HG03442 (cell line): Measurements from ENCODE around the gene PTPN14.

Experiments used
- ATAC-seq: cut with Tn5 transposase; IDR thresholded peaks from one replicate; pipeline ENCODE4 v1.9.1; 2021; ENCODE audit warnings: mild to moderate bottlenecking, moderate library complexity; ENCODE audit not compliant: unreplicated experiment

The PTPN14 gene

DNA sequence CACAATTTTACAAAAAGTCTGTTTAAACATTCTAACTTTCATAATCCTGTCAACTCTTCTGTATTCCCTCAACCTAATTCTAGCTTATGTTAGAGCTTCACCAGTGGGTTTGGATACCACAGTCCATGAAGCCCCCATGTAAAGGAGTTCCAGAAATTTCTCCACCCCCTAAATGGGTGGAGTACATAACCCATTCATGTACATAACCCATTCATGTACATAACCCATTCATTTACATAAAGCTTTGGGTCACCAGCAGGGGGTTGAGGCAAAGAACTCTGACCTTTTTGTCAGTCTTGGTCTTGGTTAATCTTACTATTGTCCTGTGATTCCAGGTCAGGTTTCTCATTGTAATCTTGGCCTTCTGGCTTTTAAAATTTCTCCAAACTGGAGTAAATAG lies 208.9 kb downstream of the PTPN14 start:
- ATAC-seq: no peak

DNA sequence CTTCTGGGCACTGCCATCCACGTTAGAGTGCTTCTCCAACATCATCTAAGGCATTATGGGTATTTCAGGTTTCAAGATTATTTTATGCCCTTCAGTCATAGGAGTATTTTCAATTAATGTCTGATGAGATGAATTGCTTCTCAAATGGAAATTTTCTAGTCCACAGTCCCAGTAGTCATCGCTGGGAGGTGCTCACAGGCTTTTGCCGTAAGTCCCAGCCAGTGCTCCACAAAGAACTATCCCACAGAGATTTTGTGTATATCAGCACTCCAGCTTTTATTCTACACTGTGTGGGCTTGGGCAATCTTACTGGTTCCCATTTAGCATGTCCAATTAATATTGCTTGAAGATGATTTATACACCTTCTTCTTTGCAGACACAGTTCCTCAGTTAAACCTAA lies 209.5 kb downstream of the PTPN14 start:
- no peak for ATAC-seq

DNA sequence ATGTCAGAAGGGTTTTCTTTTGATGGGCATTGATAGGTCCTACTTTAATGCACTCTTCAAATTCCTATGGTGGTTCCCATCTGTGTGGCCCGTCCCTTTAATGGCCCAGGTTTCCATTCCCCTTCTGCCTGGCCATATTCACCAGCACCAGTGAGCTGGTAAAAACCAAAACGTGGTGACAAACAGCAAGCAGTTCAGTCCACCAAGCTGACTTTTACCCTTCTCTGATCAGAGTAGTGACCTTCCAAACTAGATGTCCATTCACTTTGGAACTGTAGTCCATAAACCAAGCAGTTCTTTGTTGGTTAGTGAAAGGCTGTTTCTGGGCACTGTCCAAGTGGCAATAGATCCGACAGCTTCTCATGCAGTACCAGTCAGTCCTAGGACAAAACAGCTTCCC lies 209.9 kb downstream of the PTPN14 start:
- no peak for ATAC-seq

DNA sequence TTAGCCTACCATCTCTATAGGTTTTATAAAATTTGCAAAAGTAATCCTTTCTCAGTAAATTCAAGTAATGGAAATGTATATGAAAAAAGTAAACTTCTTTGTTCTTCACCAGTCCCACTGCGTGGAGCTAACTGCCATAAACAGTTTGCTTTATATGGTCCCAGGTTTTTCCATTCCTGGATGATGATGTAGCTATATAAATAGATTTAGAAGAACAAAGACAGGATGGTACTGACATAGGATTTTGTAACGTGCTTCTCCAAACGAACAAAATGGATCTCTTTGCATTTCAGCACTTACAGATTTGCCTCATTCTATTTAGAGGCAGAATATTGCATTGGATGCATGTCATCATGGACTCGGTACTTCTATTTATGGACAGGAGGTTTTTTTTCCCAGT lies 213.2 kb downstream of the PTPN14 start:
- ATAC-seq: no peak

DNA sequence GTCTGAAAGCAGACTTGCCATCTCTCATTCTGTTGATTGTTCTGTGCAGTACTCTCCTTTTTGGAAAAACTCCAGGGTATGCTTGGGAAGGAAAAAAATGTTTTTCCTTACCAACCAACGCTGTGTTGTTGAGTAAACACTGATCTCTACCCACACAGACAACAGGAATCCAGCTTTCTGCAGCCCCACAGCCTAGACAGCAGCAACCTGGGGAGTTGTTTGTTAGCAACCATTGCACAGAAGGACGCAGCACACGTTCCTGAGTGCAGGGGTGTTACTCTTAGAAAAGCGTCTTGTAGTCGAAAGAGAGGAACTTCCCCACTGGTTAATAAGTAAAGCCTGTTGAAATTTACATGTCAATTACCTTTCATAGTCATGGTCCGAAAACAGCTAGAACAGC lies 213.9 kb downstream of the PTPN14 start:
- ATAC-seq: no peak

DNA sequence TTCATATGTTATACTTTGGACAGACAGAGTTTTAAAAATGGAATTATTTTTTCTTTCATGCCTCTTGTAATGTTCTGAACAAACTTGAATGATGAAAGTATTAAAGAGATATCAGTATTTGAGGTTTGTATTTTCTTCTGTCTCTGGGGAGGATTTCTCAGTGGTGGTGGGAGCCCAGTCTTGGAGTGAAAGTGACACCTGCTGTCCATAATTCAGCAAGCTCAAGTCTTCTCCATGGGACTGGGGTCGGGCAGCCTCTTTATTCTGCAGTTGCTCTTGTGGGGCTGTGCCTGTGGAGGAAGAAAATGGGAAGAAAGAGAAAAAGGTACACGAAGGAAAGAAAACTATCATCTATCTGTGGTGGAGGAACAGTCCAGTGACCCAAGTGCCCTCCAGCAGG lies 214.4 kb downstream of the PTPN14 start:
- no peak for ATAC-seq

DNA sequence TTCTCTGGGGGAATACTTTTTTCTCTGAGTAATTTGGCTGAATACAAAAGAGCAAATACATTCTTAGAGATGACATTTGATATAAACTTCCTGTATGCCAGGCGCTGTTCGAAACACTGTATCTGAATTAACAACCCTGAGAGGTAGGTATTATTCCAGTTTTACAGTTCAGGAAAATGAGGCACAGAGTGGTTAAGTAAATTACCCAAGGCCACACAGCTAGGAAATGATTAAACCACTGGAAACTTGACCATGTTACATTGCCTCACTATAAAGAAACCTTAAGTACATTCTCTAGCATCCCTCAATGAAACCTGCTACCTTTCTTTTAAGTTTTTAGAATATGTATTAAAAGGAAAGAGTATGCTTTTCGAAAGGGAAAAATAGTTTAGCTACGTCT lies 215.8 kb downstream of the PTPN14 start:
- ATAC-seq: no peak

DNA sequence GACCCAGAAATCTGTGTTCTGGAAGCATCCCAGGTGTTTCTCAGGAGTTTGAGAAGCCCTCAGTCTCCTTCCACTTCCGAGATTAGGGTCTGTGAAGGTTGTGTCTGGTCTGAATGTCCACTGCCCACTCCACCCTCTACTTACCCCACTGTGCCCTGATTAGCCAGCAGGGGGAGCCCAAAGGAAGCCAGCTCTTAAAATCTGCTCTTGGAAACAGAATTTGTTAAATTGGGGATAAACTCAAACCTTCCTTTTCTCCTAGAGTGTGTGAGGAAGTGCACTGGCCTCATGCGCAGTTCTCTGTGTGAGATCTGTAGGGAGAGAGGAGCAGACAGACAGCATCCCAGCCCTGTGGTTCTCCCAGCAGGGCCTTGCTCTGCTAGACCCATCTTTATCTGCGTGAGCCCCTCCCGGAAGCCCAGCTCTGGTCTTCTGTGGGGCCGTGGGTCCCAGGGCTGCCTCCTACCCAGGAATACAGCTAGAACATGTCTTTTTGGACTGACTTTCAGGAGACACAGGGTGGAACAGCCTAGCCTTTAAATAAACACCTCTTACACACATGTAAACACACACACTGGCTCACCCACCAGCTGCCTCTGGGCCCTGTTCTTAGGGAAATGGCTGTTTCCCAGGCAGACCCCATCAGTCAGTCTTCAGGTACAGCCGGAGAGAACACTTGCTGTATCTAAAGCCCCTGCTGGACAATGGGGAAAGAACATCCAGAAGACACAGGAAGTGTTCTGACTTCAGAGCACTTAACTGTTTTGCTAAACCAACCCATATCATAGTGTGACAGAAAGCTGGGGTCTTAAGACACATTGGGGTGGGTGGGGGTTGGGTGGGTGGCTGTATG lies 218.2 kb downstream of the PTPN14 start:
- ATAC-seq: no peak

DNA sequence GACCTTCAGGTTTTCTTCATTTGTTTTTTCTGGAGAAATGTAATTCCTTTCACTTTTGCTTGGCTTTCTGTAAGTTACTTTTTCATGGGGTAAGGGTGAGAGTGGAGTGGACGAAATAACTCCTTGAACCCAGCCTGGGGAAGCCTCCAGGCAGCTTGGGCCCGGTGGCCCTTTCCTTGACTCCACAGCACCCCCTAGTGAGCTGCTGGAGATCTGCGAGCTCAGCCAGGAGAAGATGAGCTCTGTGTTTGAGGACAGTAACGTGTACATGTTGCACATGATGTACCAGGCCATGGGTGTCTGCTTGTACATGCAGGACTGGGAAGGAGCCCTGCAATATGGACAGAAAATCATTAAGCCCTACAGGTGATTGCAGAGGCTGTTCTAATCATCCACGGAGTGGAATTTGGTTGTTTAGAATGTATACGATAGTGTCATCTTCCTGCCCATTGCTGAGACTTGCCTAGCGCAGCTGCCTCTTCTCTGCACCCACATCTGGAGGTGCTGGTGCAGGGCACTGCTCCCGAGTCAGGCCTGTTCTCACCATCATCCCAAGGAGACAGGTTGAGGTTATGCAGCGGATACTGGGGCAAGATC lies 219.5 kb downstream of the PTPN14 start:
- ATAC-seq: no peak

DNA sequence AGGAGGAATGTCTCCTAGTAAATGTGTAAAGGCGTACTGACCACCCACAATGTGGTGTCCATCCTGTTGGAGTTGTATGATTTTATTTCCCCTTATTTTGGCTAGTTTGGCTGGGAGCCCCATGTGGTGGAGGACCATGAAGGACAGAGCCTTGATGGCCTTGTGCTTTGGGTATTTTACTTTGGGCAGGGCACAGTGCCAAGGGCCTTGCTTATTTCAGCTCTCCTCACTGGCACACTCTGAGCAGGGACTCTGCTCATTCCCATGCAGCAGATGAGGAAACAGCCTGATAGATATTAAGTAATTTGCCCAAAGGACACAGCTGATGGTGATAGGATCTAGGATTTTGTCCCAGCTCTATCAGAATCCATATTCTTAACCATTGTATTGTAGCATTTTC lies 220.2 kb downstream of the PTPN14 start:
- ATAC-seq: no peak

DNA sequence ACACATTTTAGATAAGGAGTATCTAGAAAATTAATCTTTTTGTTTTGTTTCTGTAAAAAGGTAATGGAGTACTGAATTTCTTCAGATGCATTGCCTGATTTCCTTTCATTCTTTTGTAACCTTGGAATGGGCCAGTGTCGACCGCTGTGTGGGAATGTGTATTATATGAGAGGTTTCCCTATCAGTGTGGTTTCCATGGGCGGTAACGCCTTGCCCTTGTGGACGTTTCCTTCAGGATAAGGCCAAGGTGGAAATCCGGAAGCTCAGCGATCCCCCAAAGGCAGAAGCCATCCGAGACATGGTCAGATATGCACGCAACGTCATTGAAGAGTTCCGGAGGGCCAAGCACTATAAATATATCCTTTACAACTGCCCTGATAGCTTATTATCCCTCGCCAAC lies 220.7 kb downstream of the PTPN14 start:
- ATAC-seq: no peak

DNA sequence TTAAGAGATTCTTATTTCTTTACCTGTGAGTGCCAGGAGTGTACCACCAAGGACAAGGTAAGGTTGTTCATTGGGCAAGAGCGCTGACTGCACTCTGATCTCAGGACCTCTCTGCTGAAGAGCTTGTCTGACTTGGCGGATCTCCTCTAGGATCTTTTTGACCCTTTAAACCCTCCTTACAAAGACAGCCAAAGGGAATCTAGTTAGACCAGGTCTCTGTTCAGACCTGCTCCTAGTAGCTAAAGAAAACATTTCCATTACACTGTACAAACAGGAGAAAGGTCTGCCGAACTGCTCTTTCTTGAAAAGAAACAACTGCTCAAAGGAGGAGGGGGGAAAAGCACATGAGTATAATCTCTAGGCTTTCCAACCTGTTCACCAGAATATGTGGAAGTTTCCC lies 221.2 kb downstream of the PTPN14 start:
- ATAC-seq: no peak

DNA sequence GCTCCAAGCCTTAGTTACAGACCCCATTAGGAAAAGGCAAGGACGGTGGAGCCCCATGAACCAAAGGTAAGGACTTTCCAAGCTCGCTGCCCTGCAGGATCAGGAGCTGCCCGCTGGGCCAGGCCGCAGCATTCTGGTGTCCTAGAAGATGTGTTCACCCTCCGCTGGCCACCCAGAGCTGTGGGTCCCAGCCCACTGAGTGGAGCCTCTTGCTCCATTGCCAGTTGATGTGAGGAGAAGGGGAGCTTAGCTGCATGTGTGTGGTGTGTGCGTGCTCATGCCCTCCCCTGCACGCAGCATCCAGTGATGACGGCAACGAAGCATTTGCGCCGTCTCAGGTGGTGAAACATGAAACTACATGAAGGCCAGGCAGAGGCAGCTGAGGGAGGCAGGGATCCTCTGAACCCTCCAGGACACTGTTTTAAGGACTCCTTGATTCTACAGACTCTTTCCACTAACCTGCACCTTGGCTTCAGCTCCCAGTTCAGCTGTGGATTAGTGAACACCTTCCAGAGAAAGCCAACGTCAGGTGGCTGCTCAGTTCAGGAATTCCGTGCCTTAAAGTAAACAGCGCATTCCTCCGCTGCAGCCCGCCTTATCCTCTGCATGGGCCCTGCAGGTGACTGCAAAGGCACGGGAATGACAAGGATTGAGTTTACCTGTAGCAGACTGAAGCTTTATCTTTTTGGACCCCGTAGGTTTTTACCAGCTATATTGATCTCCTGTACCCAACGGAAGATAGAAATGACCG lies 221.8 kb downstream of the PTPN14 start:
- no peak for ATAC-seq

DNA sequence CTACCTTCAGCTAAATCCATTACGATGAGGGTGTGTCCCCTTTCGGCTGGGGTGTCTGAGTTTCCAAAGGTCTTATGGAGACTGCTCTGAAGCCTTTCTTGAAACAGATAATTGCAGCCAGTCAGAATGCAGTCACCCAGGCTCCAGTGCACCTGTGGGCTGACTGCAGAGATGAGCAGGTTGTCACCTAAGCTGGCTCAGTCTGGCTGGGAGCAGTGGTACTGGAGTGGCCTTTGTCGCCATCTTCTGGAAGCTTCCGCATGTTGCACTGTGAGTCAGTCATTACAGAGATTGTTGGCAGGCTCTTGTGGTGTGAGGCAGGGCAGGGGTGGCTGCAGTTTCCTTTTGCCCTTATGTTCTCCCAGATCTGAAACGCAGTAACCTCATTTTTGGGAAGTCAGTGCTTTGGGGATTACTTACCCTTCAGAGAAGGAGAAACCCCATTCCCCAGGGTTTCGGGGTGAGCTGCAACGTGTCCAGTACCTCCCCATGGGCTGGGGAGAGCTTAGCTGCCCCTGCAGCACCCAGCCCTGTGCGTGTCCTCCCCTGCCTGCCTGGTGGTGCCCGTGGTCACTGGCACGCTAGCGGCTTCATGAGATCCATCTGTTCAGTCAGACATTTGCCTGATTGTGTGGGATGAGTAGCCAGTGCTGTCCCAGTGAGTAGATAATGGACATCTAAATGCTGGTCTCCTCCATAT lies 222.5 kb downstream of the PTPN14 start:
- ATAC-seq: peak; percentile 90

DNA sequence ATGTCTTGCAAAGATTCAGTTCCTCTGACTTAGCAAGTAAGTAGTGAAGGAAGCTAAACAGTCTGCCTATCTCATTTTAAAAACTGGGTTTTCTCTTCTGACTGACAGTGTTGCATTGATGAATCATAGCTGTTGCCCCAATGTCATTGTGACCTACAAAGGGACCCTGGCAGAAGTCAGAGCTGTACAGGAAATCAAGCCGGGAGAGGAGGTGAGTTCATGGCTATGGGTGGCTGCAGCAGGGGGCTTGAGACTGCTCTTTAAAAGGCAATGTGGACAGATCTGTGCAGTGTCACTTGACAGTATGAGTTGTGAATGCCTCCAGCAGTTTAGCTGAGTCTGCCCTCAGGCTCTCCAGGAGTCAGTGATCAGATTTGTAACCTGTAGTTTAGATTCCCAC lies 223.9 kb downstream of the PTPN14 start:
- no peak for ATAC-seq

DNA sequence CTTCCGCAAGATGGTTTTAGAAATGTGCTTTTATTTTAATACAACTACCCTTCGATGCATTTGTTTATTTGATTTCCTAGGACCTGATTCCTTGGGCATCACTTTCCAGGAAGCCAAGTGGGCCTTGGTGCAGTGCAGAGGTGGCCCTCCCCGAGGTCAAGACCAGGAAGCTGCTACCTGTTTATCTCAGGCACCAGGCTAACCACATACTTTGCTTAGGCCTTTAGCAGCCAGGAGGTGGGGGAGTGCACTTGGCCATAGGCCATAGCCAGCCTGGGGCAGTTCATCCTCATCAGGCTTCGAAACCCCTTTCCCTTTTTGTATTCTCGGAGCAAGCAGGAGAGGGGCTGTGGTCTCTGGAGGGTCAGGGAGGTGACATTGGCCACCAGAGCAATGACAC lies 225.0 kb downstream of the PTPN14 start:
- ATAC-seq: no peak

DNA sequence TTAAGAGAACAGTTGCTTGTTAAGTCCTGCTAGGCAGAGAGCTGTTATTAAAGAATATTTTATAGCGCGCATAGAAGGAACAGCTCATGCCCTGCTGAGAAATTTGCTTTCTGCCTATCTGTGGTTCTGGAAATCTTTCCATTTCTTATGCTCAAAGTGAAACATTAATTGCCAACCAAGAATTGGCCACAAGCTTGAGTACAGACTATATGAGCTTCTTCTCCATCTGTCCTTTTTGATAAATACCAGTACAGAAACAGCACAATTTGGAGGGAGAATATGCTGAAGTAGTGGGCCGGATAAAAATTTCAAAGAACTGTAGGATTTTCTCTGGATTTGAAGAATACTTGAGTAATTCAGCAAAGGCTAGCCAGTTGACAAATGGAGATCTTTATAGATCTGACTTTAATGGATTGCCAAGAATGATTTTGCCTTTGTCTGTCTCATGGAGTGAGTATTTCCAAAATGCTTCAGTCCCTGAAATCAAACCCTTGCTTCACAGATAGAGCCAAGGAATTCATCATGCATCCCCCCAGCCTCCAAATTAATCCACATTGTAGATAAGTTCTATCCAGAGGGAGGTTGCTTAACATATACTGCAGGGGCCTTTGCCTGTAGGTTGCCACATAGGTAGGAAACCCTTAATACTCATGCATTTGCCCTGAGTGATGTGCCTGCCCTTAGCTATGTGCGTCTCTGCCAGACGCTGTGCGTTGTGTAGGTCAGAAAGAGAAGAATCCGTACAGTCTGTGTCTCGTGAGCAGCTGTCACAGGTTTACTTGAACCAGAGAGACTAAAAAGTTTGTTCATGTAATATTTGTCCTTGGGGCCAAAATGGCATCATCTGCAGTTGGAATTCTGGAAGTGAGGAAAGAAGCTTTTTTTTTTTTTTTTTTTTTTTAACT lies 226.3 kb downstream of the PTPN14 start:
- ATAC-seq: no peak

DNA sequence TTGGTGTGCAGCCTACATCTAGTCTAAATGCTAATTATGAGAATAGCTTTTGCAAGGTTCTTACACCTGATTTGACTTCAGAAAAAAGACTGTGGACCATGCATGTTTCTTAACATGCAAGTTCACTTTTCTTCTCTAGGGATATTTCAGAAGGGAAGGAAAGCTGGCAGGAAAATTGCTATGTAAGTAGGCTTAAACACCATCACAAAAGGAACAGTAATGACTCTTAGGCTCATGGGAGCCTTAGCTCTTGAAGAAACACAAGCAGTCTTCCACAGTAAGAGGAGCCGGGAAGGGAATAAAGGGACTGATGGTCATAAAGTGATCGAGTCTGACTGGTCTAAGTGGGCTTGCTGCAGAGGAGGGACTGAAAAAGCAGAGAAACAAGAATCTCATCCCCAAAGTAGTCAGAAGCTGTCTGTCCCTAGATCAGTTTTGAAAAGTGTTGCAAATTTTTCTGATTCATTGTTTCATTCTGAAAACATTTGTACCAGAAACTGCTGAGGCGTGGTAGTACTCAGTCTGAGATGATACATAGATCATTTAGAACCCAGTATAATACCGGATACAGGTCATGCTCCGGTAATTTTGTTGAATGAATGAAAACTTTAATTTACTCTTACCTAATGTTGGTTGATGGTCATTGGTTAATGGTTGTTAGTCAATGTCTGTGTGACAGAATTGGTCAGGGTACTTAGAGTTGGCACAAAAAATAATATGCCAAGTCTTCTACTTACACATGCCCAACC lies 229.5 kb downstream of the PTPN14 start:
- ATAC-seq: peak; percentile 85

DNA sequence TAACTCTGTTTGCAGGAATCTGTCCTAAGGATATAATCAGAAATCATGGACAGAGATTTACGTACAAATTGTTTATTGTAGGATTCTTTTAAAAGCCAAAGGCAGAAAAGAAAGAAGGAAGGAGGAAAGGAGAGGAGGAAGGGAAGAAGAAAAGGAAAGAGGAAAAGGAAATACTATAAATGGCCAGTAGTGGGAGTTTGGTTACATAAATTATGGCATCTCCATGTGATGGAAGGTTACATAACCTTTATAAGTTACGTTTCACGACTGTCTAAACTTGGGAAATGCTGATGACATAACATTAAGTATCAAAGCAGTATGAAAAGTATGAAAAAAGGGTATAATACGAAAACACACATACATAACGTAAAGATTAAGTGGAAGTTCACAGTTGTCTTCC lies 231.5 kb downstream of the PTPN14 start:
- ATAC-seq: no peak
